IPS-18a (cell line): ENCODE measurements around the gene ABLIM2.

Experiments
- H3K27ac ChIP-seq: one replicate; pipeline ENCODE4 v1.5.1; 2013; ENCODE audit warnings: low read length
- H3K27me3 ChIP-seq: one replicate; pipeline ENCODE4 v1.6.1; 2013; ENCODE audit warnings: mild to moderate bottlenecking, low read length; ENCODE audit not compliant: control insufficient read depth, insufficient read depth
- H3K36me3 ChIP-seq: one replicate; pipeline ENCODE4 v1.6.1; 2013; ENCODE audit warnings: low read depth, low read length; ENCODE audit not compliant: control insufficient read depth
- H3K4me1 ChIP-seq: one replicate; pipeline ENCODE4 v1.6.1; 2013; ENCODE audit warnings: low read depth, low read length; ENCODE audit not compliant: control insufficient read depth
- H3K4me3 ChIP-seq: one replicate; pipeline ENCODE4 v1.5.1; 2013; ENCODE audit warnings: low read length
- H3K9ac ChIP-seq: one replicate; pipeline ENCODE4 v1.6.1; 2013; ENCODE audit warnings: mild to moderate bottlenecking, low read length, moderate library complexity
- H3K9me3 ChIP-seq: one replicate; pipeline ENCODE4 v1.6.1; 2013; ENCODE audit warnings: low read depth, low read length; ENCODE audit not compliant: control insufficient read depth

The ABLIM2 gene

DNA sequence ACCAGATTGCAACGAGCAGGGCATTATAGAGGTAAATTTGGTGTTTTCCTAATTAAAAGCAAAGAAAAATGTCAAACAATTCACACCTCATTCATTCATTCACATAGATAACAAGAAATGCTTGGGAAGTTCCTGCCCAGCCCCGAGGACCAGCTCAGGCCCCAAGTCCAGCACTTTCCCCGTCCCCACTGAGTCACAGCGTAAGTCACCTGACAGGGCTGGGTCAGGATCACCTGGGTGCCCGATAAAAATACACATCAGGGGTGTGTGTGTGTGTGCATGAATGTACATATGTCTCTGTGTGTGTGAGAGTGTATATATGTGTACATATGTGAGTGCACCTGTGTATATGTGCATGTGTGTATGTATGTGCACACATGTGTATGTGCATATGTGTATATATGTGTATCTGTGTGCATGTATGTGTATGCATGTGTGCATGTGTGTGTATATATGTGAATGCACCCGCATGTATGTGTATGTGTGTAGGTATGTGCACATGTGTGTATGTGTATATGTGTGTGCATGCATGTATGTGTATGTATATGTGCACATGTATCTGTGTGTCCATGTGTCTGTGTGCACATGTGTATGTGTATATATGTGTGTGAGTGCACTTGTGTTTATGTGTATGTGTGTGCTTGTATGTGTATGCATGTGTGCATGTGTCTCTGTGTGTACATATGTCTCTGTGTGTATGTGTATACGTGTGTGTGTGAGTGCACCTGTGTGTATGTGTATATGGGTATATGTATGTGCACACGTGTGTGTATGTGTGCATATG is 21.9 kb upstream of the ABLIM2 start:
- Histone ChIP-seq H3K36me3 (no peaks in the 10 kb centered on the region), H3K9ac (no peak overlapping the region), H3K27me3 (no peaks in the 10 kb centered on the region), H3K9me3 (no peaks in the 10 kb centered on the region), H3K27ac (no peak overlapping the region), H3K4me1 (no peaks in the 10 kb centered on the region), H3K4me3 (no peak overlapping the region)

DNA sequence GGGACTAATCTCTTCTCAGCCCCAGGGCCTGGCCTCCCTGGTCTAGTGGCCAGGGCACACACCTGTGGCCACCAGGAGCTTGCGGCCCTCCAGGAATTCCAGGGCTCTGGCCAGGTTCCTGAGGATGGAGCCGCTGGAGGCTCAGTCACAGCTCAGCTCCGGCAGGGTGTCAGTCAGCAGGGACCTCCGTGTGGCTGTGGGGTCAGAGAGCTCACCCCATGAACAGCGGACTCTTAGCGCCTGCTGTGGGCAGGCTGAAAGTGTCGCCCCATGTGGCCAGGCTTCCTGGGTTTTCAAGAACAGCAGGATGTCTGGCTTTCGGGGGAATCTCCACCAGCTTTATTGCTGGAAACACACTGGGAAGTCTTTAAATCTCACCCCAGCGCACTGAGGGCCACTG is 21.2 kb upstream of the ABLIM2 start:
- H3K4me3 ChIP-seq: no peak overlapping the region
- H3K4me1 ChIP-seq: no peaks in the 10 kb centered on the region
- H3K27me3 ChIP-seq: no peaks in the 10 kb centered on the region
- H3K9ac ChIP-seq: no peak overlapping the region
- no peaks in the 10 kb centered on the region for H3K9me3 ChIP-seq
- H3K36me3 ChIP-seq: no peaks in the 10 kb centered on the region
- H3K27ac ChIP-seq: no peak overlapping the region

DNA sequence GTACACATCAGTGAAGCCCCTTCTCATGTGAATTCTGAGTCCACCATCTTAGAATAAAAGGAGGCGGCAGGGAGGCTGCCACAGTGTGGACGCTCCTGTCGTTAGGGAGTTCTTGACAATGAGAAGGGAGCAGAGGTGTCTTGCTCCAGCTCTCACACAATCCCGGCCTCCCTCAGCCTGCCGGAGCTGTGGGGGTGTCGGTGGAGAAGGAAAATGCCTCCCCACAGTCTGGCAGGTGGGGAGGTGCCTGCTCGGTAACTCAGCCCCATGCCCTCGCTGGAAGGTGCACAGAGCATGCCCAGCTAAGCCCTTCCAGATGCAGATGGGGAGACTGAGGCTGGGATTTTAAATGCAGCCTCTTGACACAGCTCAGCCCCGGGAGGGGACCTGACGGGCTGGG is 20.5 kb upstream of the ABLIM2 start:
- no peaks in the 10 kb centered on the region for H3K9me3 ChIP-seq
- H3K36me3 ChIP-seq: no peaks in the 10 kb centered on the region
- H3K4me3 ChIP-seq: no peak overlapping the region
- no peak overlapping the region for H3K27ac ChIP-seq
- H3K9ac ChIP-seq: no peak overlapping the region
- H3K4me1 ChIP-seq: no peaks in the 10 kb centered on the region
- no peaks in the 10 kb centered on the region for H3K27me3 ChIP-seq

DNA sequence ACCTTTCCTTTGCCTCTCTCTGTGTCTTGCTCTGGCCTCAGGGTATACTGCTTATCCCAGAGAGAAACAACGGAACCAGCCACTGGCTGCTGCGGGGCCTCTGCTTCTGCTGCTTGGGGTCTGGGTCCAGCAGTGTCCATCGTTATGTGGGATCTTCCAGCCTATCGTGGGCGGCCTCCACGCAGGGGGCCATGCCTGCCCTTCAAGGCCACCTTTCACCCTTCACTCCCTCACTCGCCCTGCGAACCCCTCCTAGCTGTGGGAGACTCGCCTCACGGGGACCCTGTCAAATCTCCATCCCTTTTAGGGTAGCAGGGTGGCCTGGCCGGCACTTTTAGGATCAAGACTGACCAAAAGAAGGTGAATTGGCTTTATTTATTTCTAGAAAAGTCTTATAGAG is 19.3 kb upstream of the ABLIM2 start:
- no peak overlapping the region for H3K9ac ChIP-seq
- no peak overlapping the region for H3K4me3 ChIP-seq
- no peak overlapping the region for H3K27ac ChIP-seq
- no peaks in the 10 kb centered on the region for H3K27me3 ChIP-seq
- H3K4me1 ChIP-seq: no peaks in the 10 kb centered on the region
- H3K9me3 ChIP-seq: no peaks in the 10 kb centered on the region
- H3K36me3 ChIP-seq: no peaks in the 10 kb centered on the region

DNA sequence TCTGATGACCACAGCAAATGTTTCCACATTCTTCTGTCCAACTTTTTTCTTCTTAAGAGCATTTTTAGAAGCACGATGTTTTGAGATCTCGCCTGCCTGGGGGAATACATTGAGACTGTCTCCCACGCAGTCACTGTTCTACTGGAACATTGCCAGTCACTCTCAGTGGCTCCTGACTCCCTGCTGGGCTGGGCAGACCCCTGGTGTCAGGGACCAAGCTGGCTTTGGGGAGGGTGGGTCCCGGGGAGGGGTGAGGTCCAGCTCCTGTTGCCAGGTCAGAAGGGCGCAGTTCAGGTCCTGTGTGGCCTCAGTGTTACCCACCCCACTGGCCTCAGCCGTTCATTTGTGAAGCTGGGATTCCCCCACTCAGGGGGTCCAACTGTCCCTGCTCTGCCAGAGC is 18.9 kb upstream of the ABLIM2 start:
- Histone ChIP-seq H3K9me3 (no peaks in the 10 kb centered on the region), H3K27ac (no peak overlapping the region), H3K27me3 (no peaks in the 10 kb centered on the region), H3K4me1 (no peaks in the 10 kb centered on the region), H3K9ac (no peak overlapping the region), H3K36me3 (no peaks in the 10 kb centered on the region), H3K4me3 (no peak overlapping the region)

DNA sequence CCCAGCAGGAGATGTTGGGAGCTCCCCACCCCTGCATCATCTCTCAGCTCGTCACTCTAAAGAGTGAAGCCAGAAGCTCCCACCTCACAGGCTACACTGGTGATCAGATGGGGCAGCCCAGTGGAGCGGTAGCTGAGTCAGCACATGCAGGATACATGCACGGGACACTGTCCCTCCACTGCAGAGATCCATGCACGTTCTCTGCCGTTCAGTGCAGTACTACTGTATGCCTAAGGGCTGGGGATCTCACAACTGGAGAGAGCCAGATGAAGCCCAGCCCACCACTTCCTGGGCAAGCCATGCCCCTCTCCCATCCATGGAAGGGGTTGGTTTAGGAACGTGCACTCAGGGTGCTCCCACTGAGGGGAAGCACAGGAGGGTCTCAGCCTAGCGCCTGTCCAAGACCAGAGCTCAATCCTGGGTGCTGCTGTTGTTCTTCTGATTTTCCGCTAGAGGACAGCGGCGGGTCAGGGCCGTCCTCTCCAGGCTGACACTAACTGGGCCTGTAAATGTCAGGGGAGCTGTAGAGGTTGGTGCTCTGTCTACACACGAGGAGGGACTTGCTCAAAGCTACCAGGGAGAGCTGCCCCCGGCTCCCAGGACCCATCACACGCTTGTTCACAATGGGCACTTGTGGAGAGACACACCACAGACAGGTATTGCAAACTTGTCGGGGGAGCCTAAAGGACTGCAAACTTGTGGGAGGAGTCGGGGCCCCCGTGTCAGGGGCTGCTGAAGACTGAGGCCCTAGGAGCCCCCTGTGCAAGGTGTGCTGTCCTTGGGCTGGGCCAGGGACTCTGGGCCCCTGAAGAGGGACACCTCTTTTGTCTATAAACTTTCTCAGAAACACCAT is 18.2 kb upstream of the ABLIM2 start:
- H3K9ac ChIP-seq: no peak overlapping the region
- H3K9me3 ChIP-seq: no peaks in the 10 kb centered on the region
- no peak overlapping the region for H3K27ac ChIP-seq
- H3K4me3 ChIP-seq: no peak overlapping the region
- no peaks in the 10 kb centered on the region for H3K36me3 ChIP-seq
- no peaks in the 10 kb centered on the region for H3K4me1 ChIP-seq
- no peaks in the 10 kb centered on the region for H3K27me3 ChIP-seq

DNA sequence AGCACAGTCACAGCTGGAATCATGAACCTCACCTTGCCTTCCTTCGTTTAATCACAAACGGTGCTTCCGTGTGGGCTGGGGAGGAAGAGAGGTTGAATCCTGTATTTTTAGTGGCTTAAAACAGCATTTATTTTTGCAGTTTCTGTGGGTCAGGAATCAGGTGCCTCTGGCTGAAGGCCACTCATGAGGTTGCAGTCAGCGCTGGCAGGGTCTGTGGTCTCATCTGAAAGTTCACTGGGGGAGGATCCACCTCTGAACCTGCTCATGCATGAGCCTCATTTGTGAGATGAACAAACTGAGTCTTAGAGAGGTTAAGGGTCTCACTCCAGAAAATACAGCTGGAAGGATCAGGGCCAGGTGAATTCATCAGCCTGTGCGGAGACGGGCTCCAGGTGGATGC is 17.1 kb upstream of the ABLIM2 start:
- no peaks in the 10 kb centered on the region for H3K27me3 ChIP-seq
- H3K9me3 ChIP-seq: no peaks in the 10 kb centered on the region
- H3K27ac ChIP-seq: no peak overlapping the region
- no peak overlapping the region for H3K4me3 ChIP-seq
- no peaks in the 10 kb centered on the region for H3K36me3 ChIP-seq
- H3K9ac ChIP-seq: no peak overlapping the region
- no peaks in the 10 kb centered on the region for H3K4me1 ChIP-seq

DNA sequence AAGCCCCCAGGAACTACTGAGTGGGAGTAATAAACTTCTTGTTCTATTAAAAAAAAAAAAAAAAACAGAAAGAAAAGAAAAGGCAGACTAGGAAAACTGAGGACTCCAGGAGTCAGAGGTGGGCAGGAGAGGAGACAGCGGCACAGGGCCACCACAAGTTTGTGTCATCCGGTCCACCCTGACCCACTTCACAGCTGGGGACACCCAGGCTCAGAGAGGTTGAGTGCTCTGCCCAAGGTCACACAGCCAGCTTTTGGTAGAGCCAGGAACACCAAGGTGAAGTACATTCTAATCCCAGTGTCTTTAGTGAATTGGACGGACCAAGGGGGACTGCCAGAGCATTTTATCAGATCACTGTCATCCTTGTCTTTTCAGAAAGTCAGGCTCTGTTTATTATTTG is 16.4 kb upstream of the ABLIM2 start:
- no peaks in the 10 kb centered on the region for H3K27me3 ChIP-seq
- H3K4me3 ChIP-seq: no peak overlapping the region
- H3K27ac ChIP-seq: no peak overlapping the region
- no peaks in the 10 kb centered on the region for H3K4me1 ChIP-seq
- no peaks in the 10 kb centered on the region for H3K36me3 ChIP-seq
- no peak overlapping the region for H3K9ac ChIP-seq
- H3K9me3 ChIP-seq: no peaks in the 10 kb centered on the region

DNA sequence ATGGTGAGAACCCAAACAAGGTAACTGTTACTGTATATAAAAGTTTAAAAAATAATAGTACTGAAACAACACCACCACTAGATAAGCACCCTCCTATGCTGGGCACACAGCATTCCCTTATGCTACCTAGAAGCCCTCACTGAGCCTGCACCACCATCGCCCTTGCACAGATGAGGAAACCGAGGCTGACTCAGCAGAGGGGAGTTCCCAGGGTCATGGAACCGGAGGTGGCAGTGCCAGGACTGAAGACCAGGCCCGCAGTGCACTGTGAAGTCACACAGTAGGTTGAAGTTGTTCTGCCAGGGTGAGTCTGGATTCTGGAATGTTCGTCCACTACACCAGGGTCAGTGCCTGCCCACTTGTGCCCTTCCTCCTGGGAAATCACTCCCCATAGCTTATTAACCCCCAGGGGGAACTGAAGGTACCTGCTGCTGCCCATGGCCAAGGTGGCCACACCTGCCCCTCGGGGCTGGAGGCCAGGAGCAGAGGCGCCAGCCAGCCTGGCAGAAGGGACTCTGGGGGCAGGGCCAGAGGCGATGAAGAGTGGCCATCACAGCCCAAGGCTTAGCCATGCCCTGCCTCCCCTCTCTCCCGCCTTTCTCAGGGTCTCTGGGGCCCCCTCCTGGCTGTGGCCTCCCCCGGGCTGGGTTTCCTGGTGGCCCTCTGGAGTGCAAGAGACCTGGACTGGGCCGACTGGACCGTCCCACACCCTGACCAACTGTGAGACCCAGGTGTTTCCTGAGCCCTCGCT is 15.1 kb upstream of the ABLIM2 start:
- Histone ChIP-seq H3K9ac (no peak overlapping the region), H3K27me3 (no peaks in the 10 kb centered on the region)

DNA sequence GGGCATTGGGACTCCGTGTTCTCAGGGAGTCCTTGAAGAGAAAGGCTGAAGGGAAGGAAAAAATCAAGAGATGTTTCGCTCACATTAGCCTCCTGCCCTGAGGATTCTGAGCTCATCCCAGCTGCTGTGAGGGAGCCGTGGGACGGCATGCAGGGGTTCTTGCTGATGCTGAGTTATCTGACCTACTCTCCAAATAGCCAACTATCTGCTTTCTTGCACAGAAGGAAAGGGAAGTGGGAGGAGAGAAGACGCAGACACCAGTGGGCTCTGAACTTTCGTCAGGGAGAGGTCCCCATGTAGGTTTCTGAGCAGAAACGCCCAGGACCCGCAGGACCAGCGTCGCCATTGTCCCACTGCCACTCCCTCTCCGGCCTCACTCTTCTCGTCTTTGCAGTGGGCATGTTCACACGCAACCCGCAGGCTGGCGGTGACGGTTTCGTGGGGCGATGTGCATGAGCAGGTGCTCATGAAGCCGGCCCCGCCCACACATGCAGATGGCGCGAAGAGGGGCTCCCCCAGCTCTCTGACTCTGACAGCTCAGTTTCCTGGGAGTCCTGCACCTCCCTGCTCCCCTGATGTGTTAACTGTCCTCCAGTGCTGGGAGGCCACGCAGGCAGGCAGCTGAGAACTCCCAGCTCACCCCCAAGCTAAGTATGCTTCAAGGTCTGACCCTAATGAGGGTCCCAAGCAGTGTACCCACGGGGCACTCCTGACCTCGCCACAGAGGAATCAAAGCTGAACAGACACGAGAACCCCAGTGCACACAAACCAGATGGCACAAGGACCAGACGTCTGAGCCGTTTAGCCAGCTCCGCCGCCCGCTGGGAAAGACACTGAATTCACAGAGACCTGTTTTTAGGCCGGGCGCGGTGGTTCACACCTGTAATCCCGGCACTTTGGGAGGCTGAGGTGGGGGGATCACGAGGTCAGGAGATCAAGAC is 13.6 kb upstream of the ABLIM2 start:
- H3K27me3 ChIP-seq: no peaks in the 10 kb centered on the region
- H3K27ac ChIP-seq: no peak overlapping the region
- no peaks in the 10 kb centered on the region for H3K36me3 ChIP-seq
- no peak overlapping the region for H3K9ac ChIP-seq
- no peaks in the 10 kb centered on the region for H3K4me1 ChIP-seq
- no peaks in the 10 kb centered on the region for H3K9me3 ChIP-seq
- no peak overlapping the region for H3K4me3 ChIP-seq

More for the DNA sequence above, 15.1 kb upstream of the ABLIM2 start:
- Histone ChIP-seq H3K4me1 (no peaks in the 10 kb centered on the region), H3K36me3 (no peaks in the 10 kb centered on the region), H3K4me3 (no peak overlapping the region), H3K27ac (no peak overlapping the region), H3K9me3 (no peaks in the 10 kb centered on the region)

DNA sequence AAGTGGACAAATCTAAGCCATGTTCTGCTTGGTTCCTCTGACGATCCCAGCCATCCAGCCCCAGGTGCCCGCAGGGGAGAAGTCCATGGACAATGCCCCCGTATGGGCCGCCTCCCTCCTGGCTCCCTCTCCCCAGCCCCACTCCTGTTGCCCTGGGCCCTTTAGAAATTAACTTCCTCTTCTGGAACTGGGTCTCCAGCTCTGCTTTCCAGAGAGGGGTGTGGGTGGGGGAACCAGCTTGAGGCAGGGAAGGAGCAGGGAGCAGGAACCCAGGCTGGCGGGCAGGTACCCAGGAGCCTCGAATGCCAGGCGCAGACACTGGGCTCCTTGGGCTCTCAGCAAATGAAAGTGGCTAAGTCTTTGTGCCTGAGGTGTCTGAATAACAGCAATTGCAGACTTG is 12.7 kb upstream of the ABLIM2 start:
- Histone ChIP-seq H3K27me3 (no peaks in the 10 kb centered on the region), H3K4me1 (no peaks in the 10 kb centered on the region), H3K27ac (no peak overlapping the region), H3K4me3 (no peak overlapping the region), H3K9ac (no peak overlapping the region), H3K36me3 (no peaks in the 10 kb centered on the region), H3K9me3 (no peaks in the 10 kb centered on the region)
